NCI-H446 (cell line): Measurements from ENCODE around the gene TMEM51.

ENCODE experiments used
- DNase-seq, 2 experiments: peaks; one replicate each; lab custom pipeline; 2025; lab: John Stamatoyannopoulos, UW

TMEM51 gene

GRCh38 chr1:15246960-15247614 lies 93.5 kb downstream of the TMEM51 start, which contains the start of gene FHAD1:
Gene FHAD1 (plus strand): TSS chr1:15247223. CDS start chr1:15251785, 4,562 bp downstream.
- DNase-seq, result peak; percentile 13 to 70

GRCh38 chr1:15248216-15248615 lies 94.7 kb downstream of the TMEM51 start:
- DNase-seq, result no peak

- DNase-seq, result no peak
These were observed 95.5 kb downstream of the TMEM51 start for GRCh38 chr1:15249081-15249480.

- DNase-seq, result no peak
These were observed 98.6 kb downstream of the TMEM51 start for GRCh38 chr1:15251857-15252835.

GRCh38 chr1:15254559-15254958 lies 101.0 kb downstream of the TMEM51 start:
- DNase-seq, result no peak

- DNase-seq, result no peak
These were observed 102.1 kb downstream of the TMEM51 start for GRCh38 chr1:15255582-15256149.

GRCh38 chr1:15256584-15256983 lies 103.0 kb downstream of the TMEM51 start:
- no peak for DNase-seq

- DNase-seq, result no peak
These were observed 103.8 kb downstream of the TMEM51 start for GRCh38 chr1:15257309-15257708.

GRCh38 chr1:15258833-15259621 lies 105.5 kb downstream of the TMEM51 start:
- no peak for DNase-seq

- no peak for DNase-seq
These were observed 106.1 kb downstream of the TMEM51 start for GRCh38 chr1:15259622-15260007.

- no peak for DNase-seq
These were observed 107.0 kb downstream of the TMEM51 start for GRCh38 chr1:15260418-15261154.

GRCh38 chr1:15261155-15262002 lies 107.8 kb downstream of the TMEM51 start:
- no peak for DNase-seq

- DNase-seq, result no peak
These were observed 108.4 kb downstream of the TMEM51 start for GRCh38 chr1:15262003-15262377.

- no peak for DNase-seq
These were observed 109.2 kb downstream of the TMEM51 start for GRCh38 chr1:15262706-15263105.

GRCh38 chr1:15264769-15265168 lies 111.2 kb downstream of the TMEM51 start:
- no peak for DNase-seq
